HL-60/S4 (cell line): Measurements from ENCODE around the gene TPM1.
"Not testable (repeated sequence)": the region's sequence is repeated elsewhere in the genome, so short reads cannot be mapped to it uniquely, and the experiment has no call there.

Experiments used
- in situ Hi-C: fragments of 300-500 bp; cut with MboI; formaldehyde crosslinking; loops from 2 replicates; pipeline ENCODE4 v1.14.3; 2022; ENCODE audit warnings: low sequenced_read_pairs

TPM1 gene

DNA sequence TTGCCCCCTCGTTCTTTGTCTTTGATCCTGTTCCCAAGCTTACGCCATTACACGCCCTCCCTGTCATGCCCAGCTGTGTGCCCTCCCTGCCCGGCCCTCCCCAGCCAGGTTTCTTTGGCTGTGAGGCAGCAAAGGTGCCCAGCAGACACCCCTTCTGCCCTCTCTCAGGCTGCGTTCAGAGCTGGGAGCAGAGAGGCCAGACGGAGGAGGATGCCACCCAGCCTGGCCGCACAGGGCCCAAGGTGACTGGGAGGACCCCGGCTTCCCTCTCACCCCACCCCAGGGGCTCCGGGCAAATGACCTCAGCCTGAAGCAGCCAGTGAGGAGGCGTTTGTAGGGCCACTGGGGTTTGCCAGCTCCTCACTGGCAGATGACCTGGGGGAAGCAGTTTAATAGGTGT lies 48.3 kb downstream of the TPM1 start:
- in situ Hi-C loops: no loop called here

DNA sequence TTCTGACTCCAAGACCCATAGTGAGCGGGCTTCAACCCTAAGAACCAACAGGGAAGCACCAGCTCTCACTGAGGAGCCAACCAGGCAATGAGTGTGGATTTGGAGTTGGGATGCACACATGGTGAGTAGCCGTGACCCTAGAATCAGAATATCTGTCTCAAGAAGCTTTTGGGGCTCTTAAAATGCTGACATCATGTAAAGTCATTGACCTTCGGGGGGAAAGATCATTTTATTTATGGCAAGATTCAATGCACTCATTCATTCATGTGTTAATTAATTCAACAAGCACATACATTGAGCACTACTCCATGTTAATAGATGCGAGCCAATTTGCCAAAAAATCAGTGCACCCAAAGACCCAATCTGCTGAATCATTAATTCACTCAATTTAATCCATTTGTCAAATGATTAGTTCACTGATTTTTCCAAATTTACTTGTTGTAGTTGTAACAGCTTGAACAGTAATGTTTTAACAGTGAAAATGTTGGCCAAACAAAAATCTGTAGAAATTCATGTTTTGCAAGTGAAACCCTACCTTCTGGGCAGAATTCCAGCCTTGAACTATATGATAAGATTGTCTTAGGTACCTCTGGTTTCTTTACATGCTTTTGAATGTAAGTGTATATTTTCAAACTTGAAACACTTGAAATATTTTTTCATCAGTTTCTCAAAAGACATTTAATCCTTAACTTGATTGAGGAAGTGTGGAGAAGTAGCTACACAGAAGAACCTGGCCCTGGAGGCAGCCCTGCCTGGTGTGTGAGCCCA lies 49.3 kb downstream of the TPM1 start:
- in situ Hi-C loops: no loop called here

DNA sequence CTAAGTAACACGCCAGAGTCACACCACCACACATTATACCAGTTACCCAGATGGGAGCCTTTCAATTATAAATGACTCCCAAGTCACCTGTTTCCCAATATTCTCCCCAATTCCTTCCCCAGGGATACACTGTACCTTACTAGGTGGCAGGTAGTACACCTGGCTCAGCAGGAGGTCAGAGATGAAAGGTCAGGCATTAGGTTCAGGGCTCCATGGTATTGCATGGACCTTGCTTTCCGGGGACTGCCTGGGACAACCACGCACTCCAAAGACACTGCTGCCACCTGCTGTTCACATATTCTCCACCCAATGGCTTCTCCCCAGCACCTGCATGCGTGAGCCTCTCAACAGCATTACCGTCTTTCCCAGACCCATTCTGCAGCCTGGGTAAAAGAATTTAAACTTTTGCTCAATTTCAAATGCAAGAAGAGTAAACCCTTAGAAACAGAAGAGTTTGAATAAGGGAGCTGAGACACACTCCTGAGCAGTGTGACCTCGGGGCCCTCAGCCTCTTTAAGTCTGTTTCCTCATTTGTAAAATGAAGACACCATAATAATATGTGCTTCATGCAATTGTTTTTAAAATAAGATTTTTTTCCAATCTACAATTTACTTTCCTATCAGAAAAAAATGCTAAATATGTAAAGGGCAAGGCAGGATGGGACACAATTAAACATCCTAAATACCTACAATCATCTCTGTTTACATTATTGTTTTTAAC lies 51.1 kb downstream of the TPM1 start:
- in situ Hi-C loops: no loop called here

DNA sequence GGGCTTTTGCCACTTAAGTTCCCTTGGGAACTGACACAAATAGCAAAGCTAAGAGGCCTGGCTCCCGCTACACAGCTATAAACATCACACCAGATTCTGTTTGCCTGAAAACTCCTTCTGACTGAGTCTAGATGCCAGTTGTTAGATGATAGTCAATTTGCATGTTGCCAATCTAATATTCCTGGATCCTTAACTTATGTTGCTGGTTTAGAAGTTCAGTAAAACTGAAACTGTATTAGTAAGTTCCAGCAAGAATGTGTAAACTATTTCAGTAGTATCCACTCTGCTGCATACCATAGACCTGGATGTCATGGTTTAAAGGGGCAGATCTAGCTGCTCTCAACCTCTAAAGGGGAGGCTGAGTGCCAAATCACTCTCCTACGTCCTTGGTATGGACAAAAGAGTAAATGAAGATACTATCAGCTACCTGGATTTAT lies 52.0 kb downstream of the TPM1 start:
- in situ Hi-C loops: no loop called here

DNA sequence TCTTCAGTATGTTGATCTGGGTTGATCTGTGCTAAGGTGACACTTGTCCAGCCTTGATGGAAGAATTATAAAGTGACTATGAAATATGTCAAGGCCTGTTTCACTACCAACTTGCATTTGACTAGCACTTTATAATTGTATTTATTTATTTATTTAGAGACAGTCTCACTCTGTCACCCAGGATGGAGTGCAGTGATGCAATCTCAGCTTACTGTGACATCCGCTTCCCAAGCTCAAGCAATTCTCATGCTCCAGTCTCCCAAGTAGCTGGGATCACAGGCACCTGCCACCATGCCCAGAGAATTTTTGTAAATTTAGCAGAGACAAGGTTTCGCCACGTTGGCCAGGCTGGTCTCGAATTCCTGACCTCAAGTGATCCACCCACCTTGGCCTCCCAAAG lies 53.6 kb downstream of the TPM1 start:
- in situ Hi-C loops: no loop called here

DNA sequence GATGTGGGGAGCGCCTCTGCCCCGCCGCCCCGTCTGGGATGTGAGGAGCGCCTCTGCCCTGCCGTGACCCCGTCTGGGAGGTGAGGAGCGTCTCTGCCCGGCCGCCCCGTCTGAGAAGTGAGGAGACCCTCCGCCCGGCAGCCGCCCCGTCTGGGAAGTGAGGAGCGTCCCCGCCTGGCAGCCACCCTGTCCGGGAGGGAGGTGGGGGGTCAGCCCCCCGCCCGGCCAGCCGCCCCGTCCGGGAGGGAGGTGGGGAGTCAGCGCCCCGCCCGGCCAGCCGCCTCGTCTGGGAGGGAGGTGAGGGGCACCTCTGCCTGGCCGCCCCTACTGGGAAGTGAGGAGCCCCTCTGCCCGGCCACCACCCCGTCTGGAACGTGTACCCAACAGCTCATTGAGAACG lies 56.4 kb downstream of the TPM1 start:
- in situ Hi-C loops: not testable (repeated sequence)

DNA sequence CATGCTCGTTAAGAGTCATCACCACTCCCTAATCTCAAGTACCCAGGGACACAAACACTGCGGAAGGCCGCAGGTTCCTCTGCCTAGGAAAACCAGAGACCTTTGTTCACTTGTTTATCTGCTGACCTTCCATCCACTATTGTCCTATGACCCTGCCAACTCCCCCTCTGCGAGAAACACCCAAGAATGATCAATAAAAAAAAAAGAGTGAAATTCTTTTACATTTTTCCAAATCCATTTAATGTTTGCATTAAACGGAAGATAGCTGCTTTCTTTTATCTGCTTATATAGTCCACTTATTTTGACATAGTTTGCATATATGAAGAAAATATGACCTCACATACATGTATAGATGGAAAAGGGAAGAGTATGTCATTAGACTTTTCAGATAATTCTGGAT lies 57.0 kb downstream of the TPM1 start:
- in situ Hi-C loops: not testable (repeated sequence)

DNA sequence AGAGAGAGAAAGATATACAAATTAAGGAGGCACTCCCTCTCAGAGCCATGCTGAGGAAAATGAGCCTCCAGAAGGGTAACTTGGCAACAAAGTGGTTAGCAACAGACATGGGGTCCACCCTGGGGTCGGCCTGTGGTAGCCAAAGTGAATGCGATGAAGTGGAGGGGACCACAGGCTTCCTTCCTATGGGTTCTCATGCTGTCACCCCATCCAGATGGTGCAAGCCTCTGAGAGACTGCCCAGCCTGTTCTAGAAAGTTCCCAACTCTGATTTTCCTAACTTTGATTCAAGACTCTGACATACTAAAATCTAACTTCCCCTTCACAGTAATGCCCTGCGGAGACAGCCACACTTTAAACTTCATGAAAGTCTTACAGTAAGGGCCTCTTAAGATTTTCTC lies 60.9 kb downstream of the TPM1 start:
- in situ Hi-C loops: no loop called here

DNA sequence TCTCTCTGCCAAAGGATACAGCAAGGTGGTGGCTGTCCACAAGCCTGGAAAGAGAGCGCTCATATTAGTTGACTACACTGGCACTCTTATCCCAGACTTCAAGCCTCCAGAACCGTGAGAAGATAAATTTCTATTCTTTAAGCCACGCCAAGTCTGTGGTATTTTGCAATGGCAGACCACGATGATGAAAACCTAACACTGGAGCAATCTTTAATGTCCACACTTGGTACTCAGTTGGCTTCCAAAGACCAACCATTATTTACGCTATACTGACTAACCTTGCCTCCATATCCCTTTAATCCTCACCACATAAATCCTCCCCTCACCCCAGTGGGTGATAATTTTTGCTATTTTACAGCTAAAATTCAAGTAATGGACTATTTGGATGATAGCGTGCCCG lies 62.2 kb downstream of the TPM1 start:
- in situ Hi-C loops: no loop called here

DNA sequence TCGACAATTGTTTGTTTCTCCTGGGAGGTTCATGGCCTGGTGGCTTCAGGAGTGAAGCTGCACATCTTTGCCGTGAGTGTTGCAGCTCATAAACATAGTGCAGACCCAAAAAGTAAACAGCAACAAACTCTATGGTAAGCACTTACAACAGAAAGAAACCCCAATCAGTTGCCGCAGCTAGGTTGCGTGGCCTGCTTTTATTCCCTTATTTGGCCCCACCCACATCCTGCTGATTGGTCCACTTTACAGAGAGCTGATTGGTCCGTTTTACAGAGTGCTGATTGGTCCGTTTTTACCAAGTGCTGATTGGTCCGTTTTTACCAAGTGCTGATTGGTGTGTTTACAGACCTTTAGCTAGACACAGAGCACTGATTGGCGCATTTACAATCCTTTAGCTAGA lies 62.8 kb downstream of the TPM1 start:
- in situ Hi-C loops: not testable (repeated sequence)

DNA sequence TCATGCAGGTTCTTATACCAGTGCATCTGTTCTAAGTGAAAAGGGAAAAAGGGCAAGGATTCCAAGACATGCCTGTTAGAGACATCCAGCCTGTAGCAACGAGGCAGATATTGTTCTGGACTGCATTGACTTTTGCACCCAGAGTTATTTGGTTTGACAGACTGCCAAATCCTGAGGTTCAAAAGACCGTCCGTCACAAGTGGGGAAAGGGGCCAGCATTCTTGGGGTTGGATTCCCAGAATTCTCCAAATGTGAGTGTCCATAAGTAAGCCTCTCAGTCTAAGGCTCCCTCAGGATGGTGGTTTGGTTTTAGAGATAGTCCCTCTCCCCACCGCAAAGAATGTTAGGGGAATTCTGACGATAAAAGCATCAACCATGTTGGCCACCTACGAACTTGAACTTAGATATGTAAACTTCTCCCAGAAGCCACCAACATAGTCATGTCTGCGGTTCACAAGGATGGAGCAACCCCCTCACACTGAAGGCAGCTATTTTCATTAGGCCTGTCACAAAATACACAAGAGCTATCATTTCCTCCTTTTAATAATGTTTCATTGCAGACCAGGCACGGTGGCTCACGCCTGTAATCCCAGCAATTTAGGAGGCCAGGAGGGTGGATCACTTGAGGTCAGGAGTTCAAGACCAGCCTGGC lies 65.5 kb downstream of the TPM1 start:
- in situ Hi-C loops: no loop called here

DNA sequence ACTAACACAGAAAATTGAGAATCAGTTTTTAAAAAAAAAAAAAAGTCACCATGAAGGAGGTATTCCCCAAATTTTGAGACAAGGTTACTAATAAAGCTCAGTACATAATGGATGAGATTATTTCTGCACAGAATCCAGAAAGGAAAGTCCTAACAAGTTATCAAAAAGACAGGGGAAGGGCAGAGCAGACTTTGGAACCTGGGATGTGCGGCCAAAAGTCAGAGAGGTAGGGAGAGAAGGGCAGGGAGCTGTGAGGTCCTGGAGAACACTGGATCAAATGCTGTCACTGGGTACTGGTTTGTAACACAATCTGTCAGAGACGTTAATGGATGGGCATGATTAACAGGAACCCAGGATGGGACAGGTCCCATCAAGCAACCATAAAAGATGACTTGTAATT lies 67.0 kb downstream of the TPM1 start:
- in situ Hi-C loops: no loop called here

DNA sequence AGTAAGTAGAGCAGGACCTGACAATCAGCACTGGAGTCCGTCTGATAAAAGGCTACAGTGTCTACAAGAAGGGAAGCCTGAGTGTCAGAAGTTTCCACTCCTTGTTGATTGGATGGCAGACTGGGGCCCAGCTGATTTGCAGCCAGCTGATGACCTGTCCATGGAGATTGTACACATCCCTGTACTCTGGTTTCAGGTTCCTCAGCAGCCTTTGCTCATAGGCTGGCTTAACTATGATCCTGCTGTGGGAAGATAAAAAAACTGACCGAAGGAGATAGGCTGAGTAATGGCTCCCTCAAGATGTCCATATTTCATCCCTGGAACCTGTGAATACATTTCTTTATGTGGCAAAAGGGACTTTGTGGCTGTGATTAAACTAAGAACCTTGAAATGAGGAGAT lies 67.4 kb downstream of the TPM1 start:
- in situ Hi-C loops: no loop called here

DNA sequence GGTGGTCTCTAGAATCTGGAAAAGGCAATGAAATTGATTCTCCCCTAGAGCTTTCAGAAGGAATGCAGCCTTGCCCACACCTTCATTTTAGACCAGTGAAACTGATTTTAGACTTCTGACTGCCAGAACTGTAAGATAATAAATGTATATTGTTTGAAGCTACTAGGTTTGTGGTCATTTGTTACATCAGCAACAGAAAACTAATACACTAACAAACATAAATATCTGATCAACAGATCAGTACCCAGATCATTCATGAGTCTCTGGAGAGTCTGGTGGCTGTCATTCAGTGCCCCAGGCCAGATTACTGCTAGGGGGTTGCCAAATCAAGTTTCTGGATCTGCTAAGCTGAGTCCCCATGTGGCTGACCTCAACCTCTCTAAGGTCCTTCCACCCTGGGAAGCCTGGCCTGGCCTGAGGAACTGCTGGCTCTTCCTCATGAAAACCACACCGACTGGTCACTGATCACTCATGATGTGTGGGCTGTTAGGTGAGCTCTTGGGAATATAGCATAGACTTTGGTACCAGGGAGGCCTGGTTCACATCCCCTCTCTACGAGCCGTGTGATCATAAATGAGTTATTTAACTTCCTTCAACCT lies 68.0 kb downstream of the TPM1 start:
- in situ Hi-C loops: no loop called here

DNA sequence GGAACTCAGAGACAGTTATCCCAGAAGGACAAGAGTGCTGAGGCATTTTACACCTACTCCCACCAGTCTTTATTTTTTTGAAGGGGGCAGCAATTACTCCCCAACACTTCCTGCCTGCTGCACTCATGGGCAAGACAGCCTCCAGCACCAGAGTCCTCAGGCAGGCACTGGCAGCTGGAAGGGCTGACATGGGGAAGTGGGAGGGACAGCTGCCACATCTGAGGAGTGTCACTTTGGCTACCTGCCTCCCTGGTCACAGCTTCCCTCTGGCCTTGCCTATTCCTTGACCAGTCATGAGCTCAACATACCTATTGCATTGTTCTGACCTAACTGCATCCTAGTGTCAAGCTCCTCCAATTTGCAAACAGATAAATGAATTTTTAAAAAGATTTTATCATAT lies 68.9 kb downstream of the TPM1 start:
- in situ Hi-C loops: no loop called here

DNA sequence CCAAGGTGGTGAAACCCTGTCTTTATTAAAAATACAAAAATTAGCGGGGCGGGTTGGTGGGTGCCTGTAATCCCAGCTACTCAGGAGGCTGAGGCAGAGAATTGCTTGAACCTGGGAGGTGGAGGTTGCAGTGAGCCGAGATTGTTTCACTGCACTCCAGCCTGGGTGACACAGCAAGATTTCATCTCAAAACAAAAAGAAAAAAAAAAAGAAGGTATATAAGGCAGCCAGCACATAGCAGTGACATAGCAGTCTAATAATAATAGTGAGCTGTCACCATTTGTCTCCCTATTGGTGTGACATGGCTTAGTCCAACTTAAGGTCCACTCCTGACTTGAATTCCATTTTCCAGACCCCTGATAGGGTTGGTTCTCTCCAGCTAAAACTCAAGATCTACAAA lies 70.3 kb downstream of the TPM1 start:
- in situ Hi-C loops: no loop called here

DNA sequence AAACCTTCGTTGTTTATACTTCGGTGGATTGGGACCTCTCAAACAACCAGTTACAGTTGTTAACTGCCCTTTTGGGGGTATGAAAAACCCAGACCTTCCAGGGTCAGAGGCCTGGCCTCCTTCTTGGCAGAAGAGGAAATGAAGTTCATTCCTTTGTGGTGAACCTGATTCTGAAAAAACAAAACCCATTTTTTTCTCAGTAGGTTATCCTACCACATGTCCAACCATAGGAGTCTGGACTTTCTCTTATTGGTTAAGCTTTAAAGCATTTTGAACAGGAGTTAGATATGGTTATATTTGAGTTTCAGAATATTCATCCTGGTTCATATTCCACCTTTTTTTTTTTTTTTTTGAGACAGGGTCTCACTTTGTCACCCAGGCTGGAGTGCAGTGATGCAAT lies 71.9 kb downstream of the TPM1 start:
- in situ Hi-C loops: no loop called here
